Upper lobe of left lung (tissue), 6 donors: ENCODE measurements around the gene TMEM209. TPM values are rescaled to one million over a fixed set of nuclear protein-coding genes. Genes with fewer than 3 reads are reported as not detected.
"Not testable (repeated sequence)": the region's sequence is repeated elsewhere in the genome, so short reads cannot be mapped to it uniquely, and the experiment has no call there.

Experiments used
- ATAC-seq, 2 donors: fragments of 200-7000 bp; cut with Tn5 transposase; one replicate each; pipeline ENCODE4 v1.9.1; 2022; ENCODE audit warnings: mild to moderate bottlenecking in 2 of 2, moderate library complexity in 2 of 2; ENCODE audit not compliant: low FRiP score in 2 of 2
- DNase-seq, 2 donors: peaks; one replicate each; pipeline ENCODE4 v3.0.0-alpha.2; 2019 to 2020
- H3K27ac ChIP-seq, 4 donors: fragments of 200-600 bp; sonication (generic); one replicate each; pipeline ENCODE4 v1.5.1; 2016 to 2019
- H3K27me3 ChIP-seq, 4 donors: fragments of 200-600 bp; sonication (generic); one replicate each; pipeline ENCODE4 v1.5.1; 2017 to 2019
- H3K36me3 ChIP-seq, 4 donors: fragments of 200-600 bp; sonication (generic); one replicate each; pipeline ENCODE4 v1.5.1; 2016 to 2019
- H3K4me1 ChIP-seq, 4 donors: fragments of 200-600 bp; sonication (generic); one replicate each; pipeline ENCODE4 v1.5.1; 2018 to 2019
- H3K4me3 ChIP-seq, 4 donors: fragments of 200-600 bp; sonication (generic); one replicate each; pipeline ENCODE4 v1.5.1; 2017 to 2019; ENCODE audit warnings: mild to moderate bottlenecking in 2 of 4, moderate library complexity in 1 of 4
- H3K9me3 ChIP-seq, 4 donors: fragments of 200-600 bp; sonication (generic); one replicate each; pipeline ENCODE4 v1.5.1; 2018 to 2019
- CTCF ChIP-seq, 6 experiments: fragments of 450-650 bp in 4 of 6; fragments of 200-600 bp in 2 of 6; sonication (generic) in 2 of 6; IDR thresholded peaks; one replicate each; pipeline ENCODE4 v1.5.1; 2016 to 2019; ENCODE audit warnings: antibody characterized with exemption in 6 of 6
- EP300 ChIP-seq, 4 donors: sonication (generic); formaldehyde crosslinking; IDR thresholded peaks; one replicate each; pipeline ENCODE4 v1.5.1; 2017; ENCODE audit warnings: antibody characterized with exemption in 4 of 4, control low read depth in 2 of 4
- POLR2A ChIP-seq, 4 donors: fragments of 450-650 bp; IDR thresholded peaks; one replicate each; pipeline ENCODE4 v1.5.1; 2016 to 2017; ENCODE audit warnings: antibody characterized with exemption in 4 of 4, mild to moderate bottlenecking in 2 of 4
- POLR2AphosphoS5 ChIP-seq, 2 donors: sonication (generic); formaldehyde crosslinking; IDR thresholded peaks; one replicate each; pipeline ENCODE4 v1.5.1; 2017; ENCODE audit warnings: antibody characterized with exemption in 2 of 2
- WGBS, 2 donors: methylation state at CpG; one replicate each; pipeline ENCODE4 v1.1.5; 2017 to 2018; 5-methylcytosine and 5-hydroxymethylcytosine counted together
- total RNA-seq, 6 donors: library from RNA; depleted of rRNA in 4 of 6; stranded (reverse); fragments of >200 nt in 4 of 6; gene quantifications; one replicate each; pipeline versions ENCODE4 v1.1.0 to v1.2.1, GENCODE V29; 2016 to 2021
- donor health status: DM: no; HTN: no; CAD: no; lungs with moderate emphysema.
- donor health status: DM: no; HTN: yes; CAD: no; lungs with severe emphysema.

TMEM209 gene
- total RNA-seq, 6 donors from 2014 or later = 6.2 to 23.3 (median 14.7) TPM

GRCh38 chr7:130191791-130192190, 13.4 kb downstream of the TMEM209 start:
- ATAC-seq (no peak), DNase-seq (no peak)
- Histone ChIP-seq H3K9me3 (no peaks in the 10 kb centered on the region), H3K36me3 (peaks cover 3 to 62% (median 8%) of the 10 kb centered on the region in 4 donors), H3K27ac (no peak overlapping the region), H3K4me1 (no peaks in the 10 kb centered on the region), H3K27me3 (no peaks in the 10 kb centered on the region), H3K4me3 (no peak overlapping the region)
- TF ChIP-seq POLR2A (IDR thresholded peaks at IDR 0.05) = no peak
- TF ChIP-seq CTCF (IDR thresholded peaks at IDR 0.05) = no peak
- TF ChIP-seq POLR2AphosphoS5 (IDR thresholded peaks at IDR 0.05) = no peak
- TF ChIP-seq EP300 (IDR thresholded peaks at IDR 0.05) = no peak
- WGBS, 2 donors = 95 to 97% methylated on average over 7 of the region's 7 CpGs

GRCh38 chr7:130189343-130189742, 15.9 kb downstream of the TMEM209 start:
- DNase-seq (no peak), ATAC-seq (no peak)
- H3K4me1 ChIP-seq = no peaks in the 10 kb centered on the region
- no peak overlapping the region for H3K27ac ChIP-seq
- 89 to 94% methylated on average over 5 of the region's 5 CpGs for WGBS, 2 donors
- no peaks in the 10 kb centered on the region for H3K27me3 ChIP-seq
- H3K9me3 ChIP-seq = no peaks in the 10 kb centered on the region
- peaks cover 3 to 64% (median 6%) of the 10 kb centered on the region in 4 donors for H3K36me3 ChIP-seq
- no peak overlapping the region for H3K4me3 ChIP-seq
- TF ChIP-seq EP300 (IDR thresholded peaks at IDR 0.05) = no peak
- no peak for TF ChIP-seq POLR2A (IDR thresholded peaks at IDR 0.05)
- TF ChIP-seq CTCF (IDR thresholded peaks at IDR 0.05) = no peak
- no peak for TF ChIP-seq POLR2AphosphoS5 (IDR thresholded peaks at IDR 0.05)

GRCh38 chr7:130187360-130187759, 17.8 kb downstream of the TMEM209 start:
- Histone ChIP-seq H3K36me3 (peaks cover 0 to 65% (median 12%) of the 10 kb centered on the region in 4 donors), H3K27ac (no peak overlapping the region), H3K4me3 (no peak overlapping the region), H3K4me1 (no peaks in the 10 kb centered on the region), H3K27me3 (no peaks in the 10 kb centered on the region), H3K9me3 (no peaks in the 10 kb centered on the region)
- ATAC-seq (no peak), DNase-seq (no peak)
- TF ChIP-seq CTCF (IDR thresholded peaks at IDR 0.05) (no peak), POLR2A (IDR thresholded peaks at IDR 0.05) (no peak), POLR2AphosphoS5 (IDR thresholded peaks at IDR 0.05) (no peak), EP300 (IDR thresholded peaks at IDR 0.05) (no peak)
- WGBS, 2 donors = 98% methylated on average over 2 of the region's 2 CpGs

- not testable (repeated sequence) for ATAC-seq, DNase-seq
- 88 to 98% methylated on average over 5 of the region's 5 CpGs for WGBS, 2 donors
Observed at GRCh38 chr7:130184349-130184748, 20.9 kb downstream of the TMEM209 start.

GRCh38 chr7:130182990-130183389, 22.2 kb downstream of the TMEM209 start:
- Histone ChIP-seq H3K27ac (no peak overlapping the region), H3K36me3 (peaks cover 3 to 61% (median 17%) of the 10 kb centered on the region in 4 donors)
- ATAC-seq = no peak

More at GRCh38 chr7:130184349-130184748, 20.9 kb downstream of the TMEM209 start:
- H3K27me3 ChIP-seq, H3K4me3 ChIP-seq, H3K4me1 ChIP-seq, H3K9me3 ChIP-seq, H3K27ac ChIP-seq: not testable (repeated sequence)
- peaks cover 3 to 62% (median 17%) of the 10 kb centered on the region in 4 donors for H3K36me3 ChIP-seq

More at GRCh38 chr7:130182990-130183389, 22.2 kb downstream of the TMEM209 start:
- WGBS, 2 donors = 73 to 88% methylated on average over 2 of the region's 2 CpGs
- Histone ChIP-seq H3K4me3 (no peak overlapping the region), H3K4me1 (no peaks in the 10 kb centered on the region), H3K9me3 (no peaks in the 10 kb centered on the region), H3K27me3 (no peaks in the 10 kb centered on the region)
- TF ChIP-seq EP300 (IDR thresholded peaks at IDR 0.05) (no peak), CTCF (IDR thresholded peaks at IDR 0.05) (no peak), POLR2AphosphoS5 (IDR thresholded peaks at IDR 0.05) (no peak), POLR2A (IDR thresholded peaks at IDR 0.05) (no peak)
- no peak for DNase-seq
